ENCODE data around the gene SURF4.
"Not testable (repeated sequence)": the region's sequence is repeated elsewhere in the genome, so short reads cannot be mapped to it uniquely, and the experiment has no call there.

SURF4 gene

GRCh38 chr9:133397370-133397769 lies 21.5 kb upstream of the SURF4 start:
- DNase-seq, result no peak

- no peak for DNase-seq
These were observed 21.1 kb upstream of the SURF4 start for GRCh38 chr9:133396952-133397351.

GRCh38 chr9:133394687-133395271 lies 18.9 kb upstream of the SURF4 start:
- DNase-seq, result no peak

GRCh38 chr9:133393399-133393798 lies 17.5 kb upstream of the SURF4 start:
- DNase-seq, result no peak

- DNase-seq, result not testable (repeated sequence)
These were observed 16.4 kb upstream of the SURF4 start for GRCh38 chr9:133392308-133392707.

- not testable (repeated sequence) for DNase-seq
These were observed 15.6 kb upstream of the SURF4 start for GRCh38 chr9:133391449-133391848.

GRCh38 chr9:133390713-133391112 lies 14.9 kb upstream of the SURF4 start:
- DNase-seq, result no peak

- no peak for DNase-seq
These were observed 13.7 kb upstream of the SURF4 start for GRCh38 chr9:133389562-133389961.

- DNase-seq, result no peak
These were observed 13.2 kb upstream of the SURF4 start for GRCh38 chr9:133389025-133389557.

- DNase-seq, result no peak
These were observed 11.8 kb upstream of the SURF4 start for GRCh38 chr9:133387680-133388079.

GRCh38 chr9:133386338-133386737 lies 10.5 kb upstream of the SURF4 start:
- no peak for DNase-seq

GRCh38 chr9:133385452-133385851 lies 9.6 kb upstream of the SURF4 start:
- DNase-seq, result no peak

GRCh38 chr9:133384736-133385321 lies 9.0 kb upstream of the SURF4 start:
- no peak for DNase-seq

GRCh38 chr9:133383438-133383837 lies 7.6 kb upstream of the SURF4 start:
- no peak for DNase-seq

- DNase-seq, result no peak
These were observed 6.8 kb upstream of the SURF4 start for GRCh38 chr9:133382507-133383141.

- DNase-seq, result no peak
These were observed 4.9 kb upstream of the SURF4 start for GRCh38 chr9:133380734-133381133.

GRCh38 chr9:133379153-133380086 lies 3.6 kb upstream of the SURF4 start:
- DNase-seq, result no peak

- no peak for DNase-seq
These were observed 2.6 kb upstream of the SURF4 start for GRCh38 chr9:133378408-133378962.

GRCh38 chr9:133377721-133378216 lies 1.9 kb upstream of the SURF4 start:
- DNase-seq, result no peak

- DNase-seq, result not testable (repeated sequence)
These were observed 1.4 kb upstream of the SURF4 start for GRCh38 chr9:133377280-133377679.

GRCh38 chr9:133375116-133375723 lies 640 bp downstream of the SURF4 start:
- peak; percentile 20 for DNase-seq

GRCh38 chr9:133374612-133375115 lies 1.2 kb downstream of the SURF4 start:
- no peak for DNase-seq

Data from NCI-H1105 (cell line).